ENCODE results near the gene DNAJB2.

The DNAJB2 gene

GRCh38 chr2:219297766-219298456 lies 18.7 kb downstream of the DNAJB2 start:
- TF ChIP-seq YY1 (IDR thresholded peaks at IDR 0.05; ENCODE audit: insufficient read depth, insufficient read length) (no peak), ZNF274 (IDR thresholded peaks at IDR 0.05; ENCODE audit: low read depth, low read length) (no peak), SUZ12 (IDR thresholded peaks at IDR 0.05; ENCODE audit: extremely low read depth, insufficient read depth, insufficient read length) (no peak)
- H3K4me1 ChIP-seq (ENCODE audit: insufficient read depth, insufficient read length): peaks cover 14% of the 10 kb centered on the region
- H3K9ac ChIP-seq (ENCODE audit: insufficient read length, low read depth): no peak overlapping the region
- no peak for DNase-seq (ENCODE audit: low read depth, low spot score)
- H3K36me3 ChIP-seq (ENCODE audit: insufficient read depth, insufficient read length, low read length): peaks cover 52% of the 10 kb centered on the region
- H3K4me3 ChIP-seq (ENCODE audit: insufficient read length, low read depth): no peak overlapping the region
- H3K9me3 ChIP-seq (ENCODE audit: insufficient read depth, low read length): peaks cover 28% of the 10 kb centered on the region
- peaks cover 15% of the 10 kb centered on the region for H3K27me3 ChIP-seq (ENCODE audit: insufficient read depth, insufficient read length)

GRCh38 chr2:219298759-219299371 lies 19.7 kb downstream of the DNAJB2 start:
- DNase-seq (ENCODE audit: low read depth, low spot score): peak; percentile 83
- H3K36me3 ChIP-seq (ENCODE audit: insufficient read depth, insufficient read length, low read length): peaks cover 57% of the 10 kb centered on the region
- no peak overlapping the region for H3K4me3 ChIP-seq (ENCODE audit: insufficient read length, low read depth)
- peaks cover 19% of the 10 kb centered on the region for H3K9me3 ChIP-seq (ENCODE audit: insufficient read depth, low read length)
- peak overlapping the region; percentile 42 for H3K9ac ChIP-seq (ENCODE audit: insufficient read length, low read depth)
- H3K27me3 ChIP-seq (ENCODE audit: insufficient read depth, insufficient read length): peaks cover 15% of the 10 kb centered on the region
- peaks cover 14% of the 10 kb centered on the region for H3K4me1 ChIP-seq (ENCODE audit: insufficient read depth, insufficient read length)
- TF ChIP-seq YY1 (IDR thresholded peaks at IDR 0.05; ENCODE audit: insufficient read depth, insufficient read length) (no peak), ZNF274 (IDR thresholded peaks at IDR 0.05; ENCODE audit: low read depth, low read length) (no peak), SUZ12 (IDR thresholded peaks at IDR 0.05; ENCODE audit: extremely low read depth, insufficient read depth, insufficient read length) (no peak)

GRCh38 chr2:219299372-219299760 lies 20.2 kb downstream of the DNAJB2 start:
- Histone ChIP-seq H3K27me3 (ENCODE audit: insufficient read depth, insufficient read length) (peaks cover 15% of the 10 kb centered on the region), H3K36me3 (ENCODE audit: insufficient read depth, insufficient read length, low read length) (peaks cover 57% of the 10 kb centered on the region), H3K9ac (ENCODE audit: insufficient read length, low read depth) (peak overlapping the region; percentile 23), H3K9me3 (ENCODE audit: insufficient read depth, low read length) (peaks cover 18% of the 10 kb centered on the region), H3K4me1 (ENCODE audit: insufficient read depth, insufficient read length) (peaks cover 11% of the 10 kb centered on the region), H3K4me3 (ENCODE audit: insufficient read length, low read depth) (no peak overlapping the region)
- no peak for DNase-seq (ENCODE audit: low read depth, low spot score)
- TF ChIP-seq YY1 (IDR thresholded peaks at IDR 0.05; ENCODE audit: insufficient read depth, insufficient read length): no peak
- no peak for TF ChIP-seq SUZ12 (IDR thresholded peaks at IDR 0.05; ENCODE audit: extremely low read depth, insufficient read depth, insufficient read length)
- TF ChIP-seq ZNF274 (IDR thresholded peaks at IDR 0.05; ENCODE audit: low read depth, low read length): no peak

- H3K36me3 ChIP-seq (ENCODE audit: insufficient read depth, insufficient read length, low read length): peaks cover 57% of the 10 kb centered on the region
Observed at GRCh38 chr2:219300022-219300421, 20.9 kb downstream of the DNAJB2 start.

GRCh38 chr2:219302412-219302968 lies 23.3 kb downstream of the DNAJB2 start:
- H3K4me3 ChIP-seq (ENCODE audit: insufficient read length, low read depth): no peak overlapping the region
- no peaks in the 10 kb centered on the region for H3K9me3 ChIP-seq (ENCODE audit: insufficient read depth, low read length)
- peaks cover 15% of the 10 kb centered on the region for H3K27me3 ChIP-seq (ENCODE audit: insufficient read depth, insufficient read length)
- DNase-seq (ENCODE audit: low read depth, low spot score): no peak
- peaks cover 6% of the 10 kb centered on the region for H3K4me1 ChIP-seq (ENCODE audit: insufficient read depth, insufficient read length)
- H3K9ac ChIP-seq (ENCODE audit: insufficient read length, low read depth): no peak overlapping the region
- peaks cover 47% of the 10 kb centered on the region for H3K36me3 ChIP-seq (ENCODE audit: insufficient read depth, insufficient read length, low read length)
- TF ChIP-seq YY1 (IDR thresholded peaks at IDR 0.05; ENCODE audit: insufficient read depth, insufficient read length) (no peak), SUZ12 (IDR thresholded peaks at IDR 0.05; ENCODE audit: extremely low read depth, insufficient read depth, insufficient read length) (no peak), ZNF274 (IDR thresholded peaks at IDR 0.05; ENCODE audit: low read depth, low read length) (no peak)

More at GRCh38 chr2:219300022-219300421, 20.9 kb downstream of the DNAJB2 start:
- TF ChIP-seq SUZ12 (IDR thresholded peaks at IDR 0.05; ENCODE audit: extremely low read depth, insufficient read depth, insufficient read length): no peak
- TF ChIP-seq ZNF274 (IDR thresholded peaks at IDR 0.05; ENCODE audit: low read depth, low read length): no peak
- TF ChIP-seq YY1 (IDR thresholded peaks at IDR 0.05; ENCODE audit: insufficient read depth, insufficient read length): no peak
- no peak for DNase-seq (ENCODE audit: low read depth, low spot score)
- H3K9ac ChIP-seq (ENCODE audit: insufficient read length, low read depth): peak overlapping the region; percentile 23
- H3K27me3 ChIP-seq (ENCODE audit: insufficient read depth, insufficient read length): peaks cover 14% of the 10 kb centered on the region
- peaks cover 9% of the 10 kb centered on the region for H3K4me1 ChIP-seq (ENCODE audit: insufficient read depth, insufficient read length)
- peaks cover 16% of the 10 kb centered on the region for H3K9me3 ChIP-seq (ENCODE audit: insufficient read depth, low read length)
- no peak overlapping the region for H3K4me3 ChIP-seq (ENCODE audit: insufficient read length, low read depth)

GRCh38 chr2:219304223-219304622 lies 25.1 kb downstream of the DNAJB2 start:
- H3K4me1 ChIP-seq (ENCODE audit: insufficient read depth, insufficient read length): peaks cover 6% of the 10 kb centered on the region
- no peak overlapping the region for H3K4me3 ChIP-seq (ENCODE audit: insufficient read length, low read depth)
- H3K9ac ChIP-seq (ENCODE audit: insufficient read length, low read depth): no peak overlapping the region
- peaks cover 19% of the 10 kb centered on the region for H3K27me3 ChIP-seq (ENCODE audit: insufficient read depth, insufficient read length)
- peaks cover 40% of the 10 kb centered on the region for H3K36me3 ChIP-seq (ENCODE audit: insufficient read depth, insufficient read length, low read length)
- no peak for TF ChIP-seq SUZ12 (IDR thresholded peaks at IDR 0.05; ENCODE audit: extremely low read depth, insufficient read depth, insufficient read length)
- TF ChIP-seq ZNF274 (IDR thresholded peaks at IDR 0.05; ENCODE audit: low read depth, low read length): no peak
- TF ChIP-seq YY1 (IDR thresholded peaks at IDR 0.05; ENCODE audit: insufficient read depth, insufficient read length): no peak
- no peaks in the 10 kb centered on the region for H3K9me3 ChIP-seq (ENCODE audit: insufficient read depth, low read length)
- DNase-seq (ENCODE audit: low read depth, low spot score): no peak

- H3K9ac ChIP-seq (ENCODE audit: insufficient read length, low read depth): no peak overlapping the region
- H3K36me3 ChIP-seq (ENCODE audit: insufficient read depth, insufficient read length, low read length): peaks cover 32% of the 10 kb centered on the region
- H3K4me1 ChIP-seq (ENCODE audit: insufficient read depth, insufficient read length): no peaks in the 10 kb centered on the region
- TF ChIP-seq ZNF274 (IDR thresholded peaks at IDR 0.05; ENCODE audit: low read depth, low read length) (no peak), SUZ12 (IDR thresholded peaks at IDR 0.05; ENCODE audit: extremely low read depth, insufficient read depth, insufficient read length) (no peak), YY1 (IDR thresholded peaks at IDR 0.05; ENCODE audit: insufficient read depth, insufficient read length) (no peak)
- H3K9me3 ChIP-seq (ENCODE audit: insufficient read depth, low read length): no peaks in the 10 kb centered on the region
- no peak for DNase-seq (ENCODE audit: low read depth, low spot score)
- H3K4me3 ChIP-seq (ENCODE audit: insufficient read length, low read depth): no peak overlapping the region
- peaks cover 21% of the 10 kb centered on the region for H3K27me3 ChIP-seq (ENCODE audit: insufficient read depth, insufficient read length)
Observed at GRCh38 chr2:219306047-219306446, 26.9 kb downstream of the DNAJB2 start.
